ENCODE measurements around the gene NR3C2. TPM values are rescaled to one million over a fixed set of nuclear protein-coding genes. Genes with fewer than 3 reads are reported as not detected.
A peak's percentile ranks its signal among the peaks of the same experiment; 100 is the strongest.

Gene NR3C2
- total and polyA plus RNA-seq, 4 donors, result 2.0 to 11.5 (median 3.2) TPM

DNA sequence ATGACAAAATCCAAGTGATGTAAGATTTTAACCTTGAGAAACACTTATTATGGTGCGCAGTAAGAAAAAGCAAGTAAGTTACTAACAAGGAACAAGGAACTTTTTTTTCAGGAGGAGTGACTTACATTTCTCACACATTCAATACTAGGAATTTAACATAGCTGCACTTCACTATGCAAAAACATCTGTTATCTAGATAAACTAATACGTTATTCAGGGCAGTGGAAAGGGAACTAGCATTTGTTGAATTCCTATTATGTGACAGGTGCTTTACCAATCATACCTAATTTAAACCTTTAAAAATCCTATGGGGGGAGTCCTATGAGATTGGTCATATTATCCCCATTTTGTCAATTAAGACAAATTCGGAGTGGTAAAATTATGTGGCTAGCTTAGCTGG is 238.0 kb downstream of the NR3C2 start:
- H3K4me3 ChIP-seq (ENCODE audit: low read depth in 1 of 3, low read length in 3 of 3), result no peak overlapping the region
- H3K9ac ChIP-seq (ENCODE audit: low read depth in 1 of 2, low read length in 2 of 2), result no peak overlapping the region
- H3K9me3 ChIP-seq (ENCODE audit: control insufficient read depth in 4 of 4, low read length in 3 of 4), result no peaks in the 10 kb centered on the region
- H3K27me3 ChIP-seq (ENCODE audit: control insufficient read depth in 4 of 4, insufficient read depth in 4 of 4, low read length in 3 of 4), result no peaks in the 10 kb centered on the region
- H3K27ac ChIP-seq (ENCODE audit: low read depth in 1 of 2, low read length in 2 of 2), result peak overlapping the region in 1 of 2 donors; percentile 63
- 82% methylated on average over 3 of the region's 3 CpGs for WGBS
- peaks cover 0 to 21% (median 7%) of the 10 kb centered on the region in 4 donors for H3K4me1 ChIP-seq (ENCODE audit: control insufficient read depth in 4 of 4, insufficient read depth in 4 of 4, low read length in 3 of 4)
- TF ChIP-seq FOXA1 (IDR thresholded peaks at IDR 0.05) (no peak), FOXA2 (IDR thresholded peaks at IDR 0.05) (no peak), ATF3 (IDR thresholded peaks at IDR 0.05) (no peak), TAF1 (conservative IDR thresholded peaks at IDR 0.05) (no peak), JUND (IDR thresholded peaks at IDR 0.05) (no peak), NR2F2 (IDR thresholded peaks at IDR 0.05) (no peak), SP1 (IDR thresholded peaks at IDR 0.05) (no peak), YY1 (IDR thresholded peaks at IDR 0.05) (no peak), HNF4A (conservative IDR thresholded peaks at IDR 0.05) (no peak), RXRA (IDR thresholded peaks at IDR 0.05) (no peak), GABPA (IDR thresholded peaks at IDR 0.05 in 1 of 2, conservative IDR thresholded peaks at IDR 0.05 in 1 of 2) (no peak), EGR1 (IDR thresholded peaks at IDR 0.05; ENCODE audit: low read depth in 2 of 2) (no peak), ZBTB33 (IDR thresholded peaks at IDR 0.05) (no peak), HNF4G (IDR thresholded peaks at IDR 0.05) (no peak), REST (IDR thresholded peaks at IDR 0.05) (no peak), RAD21 (IDR thresholded peaks at IDR 0.05) (no peak)
- TF ChIP-seq, protein P1, sequence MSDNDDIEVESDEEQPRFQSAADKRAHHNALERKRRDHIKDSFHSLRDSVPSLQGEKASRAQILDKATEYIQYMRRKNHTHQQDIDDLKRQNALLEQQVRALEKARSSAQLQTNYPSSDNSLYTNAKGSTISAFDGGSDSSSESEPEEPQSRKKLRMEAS (IDR thresholded peaks at IDR 0.05), result no peak
- no peak for DNase-seq (ENCODE audit: low spot score)
- H3K36me3 ChIP-seq (ENCODE audit: control insufficient read depth in 4 of 4, insufficient read depth in 3 of 4, low read depth in 1 of 4, low read length in 3 of 4), result no peaks in the 10 kb centered on the region

GRCh38 chr4:148203056-148203898 is 238.9 kb downstream of the NR3C2 start:
- Histone ChIP-seq H3K27ac (ENCODE audit: low read depth in 1 of 2, low read length in 2 of 2) (peak overlapping the region; percentile 68 to 84), H3K4me1 (ENCODE audit: control insufficient read depth in 4 of 4, insufficient read depth in 4 of 4, low read length in 3 of 4) (peaks cover 0 to 22% (median 7%) of the 10 kb centered on the region in 4 donors), H3K9me3 (ENCODE audit: control insufficient read depth in 4 of 4, low read length in 3 of 4) (no peaks in the 10 kb centered on the region), H3K36me3 (ENCODE audit: control insufficient read depth in 4 of 4, insufficient read depth in 3 of 4, low read depth in 1 of 4, low read length in 3 of 4) (no peaks in the 10 kb centered on the region), H3K4me3 (ENCODE audit: low read depth in 1 of 3, low read length in 3 of 3) (no peak overlapping the region), H3K9ac (ENCODE audit: low read depth in 1 of 2, low read length in 2 of 2) (peak overlapping the region; percentile 26 to 36), H3K27me3 (ENCODE audit: control insufficient read depth in 4 of 4, insufficient read depth in 4 of 4, low read length in 3 of 4) (no peaks in the 10 kb centered on the region)
- 23% methylated on average over 14 of the region's 14 CpGs for WGBS
- DNase-seq (ENCODE audit: low spot score), result no peak
- TF ChIP-seq NR2F2 (IDR thresholded peaks at IDR 0.05), result no peak
- TF ChIP-seq TAF1 (conservative IDR thresholded peaks at IDR 0.05), result no peak
- peak; percentile 22 for TF ChIP-seq ZBTB33 (IDR thresholded peaks at IDR 0.05)
- TF ChIP-seq, protein P1 (IDR thresholded peaks at IDR 0.05), result no peak
- TF ChIP-seq HNF4G (IDR thresholded peaks at IDR 0.05), result no peak
- TF ChIP-seq JUND (IDR thresholded peaks at IDR 0.05), result no peak
- no peak for TF ChIP-seq CTCF (IDR thresholded peaks at IDR 0.05; ENCODE audit: low read depth, low read length, missing input control)
- no peak for TF ChIP-seq GABPA (IDR thresholded peaks at IDR 0.05 in 1 of 2, conservative IDR thresholded peaks at IDR 0.05 in 1 of 2)
- no peak for TF ChIP-seq ATF3 (IDR thresholded peaks at IDR 0.05)
- peak in 1 of 2 donors; percentile 5 for TF ChIP-seq RAD21 (IDR thresholded peaks at IDR 0.05)
